ENCODE measurements around the gene OR51V1.
"Not testable (repeated sequence)": the region's sequence is repeated elsewhere in the genome, so short reads cannot be mapped to it uniquely, and the experiment has no call there.

OR51V1 gene

GRCh38 chr11:5200582-5200981 lies at the start of gene OR51V1:
Gene OR51V1 (minus strand): TSS chr11:5200682. CDS start chr11:5200682, 0 bp downstream.
- no peak for DNase-seq (ENCODE audit: low read depth in 1 of 2, low spot score in 1 of 2)

GRCh38 chr11:5249807-5250396 lies 49.4 kb upstream of the OR51V1 start, which contains the start of gene HBG1:
Gene HBG1 (minus strand): TSS chr11:5249857. CDS start chr11:5249804, 53 bp downstream.
- DNase-seq (ENCODE audit: low read depth in 1 of 2, low spot score in 1 of 2): not testable (repeated sequence)

- DNase-seq (ENCODE audit: low read depth in 1 of 2, low spot score in 1 of 2): not testable (repeated sequence)
Observed at GRCh38 chr11:5248498-5248897, 48.0 kb upstream of the OR51V1 start.

GRCh38 chr11:5247472-5248192 lies 47.1 kb upstream of the OR51V1 start:
- no peak for DNase-seq (ENCODE audit: low read depth in 1 of 2, low spot score in 1 of 2)

- DNase-seq (ENCODE audit: low read depth in 1 of 2, low spot score in 1 of 2): no peak
Observed at GRCh38 chr11:5246772-5247471, 46.4 kb upstream of the OR51V1 start.

GRCh38 chr11:5245155-5245554 lies 44.7 kb upstream of the OR51V1 start:
- DNase-seq (ENCODE audit: low read depth in 1 of 2, low spot score in 1 of 2): no peak

- DNase-seq (ENCODE audit: low read depth in 1 of 2, low spot score in 1 of 2): no peak
Observed at GRCh38 chr11:5243816-5244180, 43.3 kb upstream of the OR51V1 start.

GRCh38 chr11:5242933-5243815 lies 42.7 kb upstream of the OR51V1 start:
- no peak for DNase-seq (ENCODE audit: low read depth in 1 of 2, low spot score in 1 of 2)

GRCh38 chr11:5242208-5242607 lies 41.7 kb upstream of the OR51V1 start:
- DNase-seq (ENCODE audit: low read depth in 1 of 2, low spot score in 1 of 2): no peak

- DNase-seq (ENCODE audit: low read depth in 1 of 2, low spot score in 1 of 2): no peak
Observed at GRCh38 chr11:5241458-5241857, 41.0 kb upstream of the OR51V1 start.

GRCh38 chr11:5240458-5240857 lies 40.0 kb upstream of the OR51V1 start:
- DNase-seq (ENCODE audit: low read depth in 1 of 2, low spot score in 1 of 2): no peak

- no peak for DNase-seq (ENCODE audit: low read depth in 1 of 2, low spot score in 1 of 2)
Observed at GRCh38 chr11:5240056-5240455, 39.6 kb upstream of the OR51V1 start.

GRCh38 chr11:5239046-5239445 lies 38.6 kb upstream of the OR51V1 start:
- DNase-seq (ENCODE audit: low read depth in 1 of 2, low spot score in 1 of 2): no peak

- no peak for DNase-seq (ENCODE audit: low read depth in 1 of 2, low spot score in 1 of 2)
Observed at GRCh38 chr11:5238486-5238885, 38.0 kb upstream of the OR51V1 start.

GRCh38 chr11:5237420-5237819 lies 36.9 kb upstream of the OR51V1 start:
- no peak for DNase-seq (ENCODE audit: low read depth in 1 of 2, low spot score in 1 of 2)

GRCh38 chr11:5235364-5236095 lies 35.0 kb upstream of the OR51V1 start:
- no peak for DNase-seq (ENCODE audit: low read depth in 1 of 2, low spot score in 1 of 2)

- no peak for DNase-seq (ENCODE audit: low read depth in 1 of 2, low spot score in 1 of 2)
Observed at GRCh38 chr11:5234381-5234834, 33.9 kb upstream of the OR51V1 start, which contains the start of gene HBD. Gene HBD (minus strand): TSS chr11:5234483. CDS start chr11:5234433, 50 bp downstream.

- no peak for DNase-seq (ENCODE audit: low read depth in 1 of 2, low spot score in 1 of 2)
Observed at GRCh38 chr11:5233307-5233706, 32.8 kb upstream of the OR51V1 start.

- DNase-seq (ENCODE audit: low read depth in 1 of 2, low spot score in 1 of 2): no peak
Observed at GRCh38 chr11:5232821-5233220, 32.3 kb upstream of the OR51V1 start.

- DNase-seq (ENCODE audit: low read depth in 1 of 2, low spot score in 1 of 2): no peak
Observed at GRCh38 chr11:5232176-5232575, 31.7 kb upstream of the OR51V1 start.

Data from activated T-helper 1 cell treated with anti-CD3 and anti-CD28 coated beads, Interleukin-2, amount 50 U/mL, for 16 hours (primary cell).